Activated T-helper 9 cell treated with anti-CD3 and anti-CD28 coated beads, Interleukin-2, amount 50 U/mL, for 16 hours (primary cell): ENCODE measurements around the gene NXT1.
A peak's percentile ranks its signal among the peaks of the same experiment; 100 is the strongest.
"Not testable (repeated sequence)": the region's sequence is repeated elsewhere in the genome, so short reads cannot be mapped to it uniquely, and the experiment has no call there.

Experiments
- DNase-seq: peaks from one replicate; pipeline ENCODE4 v3.0.0-alpha.2; 2020; ENCODE audit warnings: low read depth

Gene NXT1

DNA sequence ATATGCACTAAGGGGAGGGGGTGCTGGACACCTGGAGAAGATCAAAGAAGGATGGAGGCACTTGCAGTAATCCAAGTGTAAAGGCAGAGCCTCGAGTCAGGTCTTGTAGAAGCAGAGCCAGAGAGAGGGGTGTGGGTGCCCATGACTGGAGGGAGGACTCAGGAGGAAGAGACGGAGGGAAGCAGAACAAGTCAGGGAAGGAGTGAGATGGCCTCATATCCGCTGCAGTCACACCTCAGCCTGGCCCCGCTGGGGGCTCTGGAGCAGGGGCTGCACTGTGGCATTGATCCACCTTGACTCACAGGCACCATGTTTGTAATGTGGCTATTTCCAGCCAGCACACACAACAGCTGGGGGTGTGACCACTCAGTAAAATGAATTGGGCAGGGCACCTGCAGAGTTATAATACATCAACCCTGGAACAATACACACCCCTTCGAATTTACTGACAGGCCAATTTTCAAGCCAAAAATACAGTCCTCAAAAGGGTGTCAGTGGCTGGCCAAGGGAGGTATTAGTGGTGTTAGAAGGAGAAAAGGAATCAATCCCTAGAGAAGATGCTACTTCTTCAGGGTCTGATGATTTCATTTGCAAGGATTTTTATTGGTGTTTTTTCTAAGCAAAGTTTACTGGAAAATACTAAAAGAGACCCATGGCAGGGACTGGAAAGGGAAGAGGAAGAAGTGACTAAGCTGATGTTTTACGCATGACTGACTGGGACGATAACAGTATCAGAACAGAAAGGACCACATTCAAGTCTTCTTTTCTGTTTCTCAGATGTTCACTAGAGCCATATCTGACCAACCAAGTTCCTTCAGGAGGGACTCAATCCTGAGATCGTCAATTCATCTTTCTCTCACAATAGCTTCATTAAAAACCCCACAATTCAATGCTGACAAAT lies 18.9 kb upstream of the NXT1 start:
- no peak for DNase-seq

DNA sequence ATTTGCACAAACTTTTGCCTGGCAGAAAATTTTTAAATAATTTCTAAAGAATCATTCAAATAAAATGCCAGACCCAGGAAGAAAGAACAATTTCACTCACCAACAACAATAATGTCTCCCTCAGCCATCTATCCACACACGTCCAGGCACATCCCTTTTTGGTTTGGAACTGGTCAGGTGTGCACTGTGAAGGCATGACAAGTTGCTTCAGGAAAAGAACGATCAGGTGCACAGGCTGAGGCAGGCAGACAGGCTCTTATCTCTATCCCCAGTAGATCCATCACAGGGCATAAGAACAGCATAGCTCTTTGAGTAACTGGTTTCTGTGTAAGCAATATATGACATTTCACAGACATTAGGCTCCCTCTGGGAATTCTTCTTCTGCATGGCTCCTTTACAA lies 18.1 kb upstream of the NXT1 start:
- DNase-seq: no peak

DNA sequence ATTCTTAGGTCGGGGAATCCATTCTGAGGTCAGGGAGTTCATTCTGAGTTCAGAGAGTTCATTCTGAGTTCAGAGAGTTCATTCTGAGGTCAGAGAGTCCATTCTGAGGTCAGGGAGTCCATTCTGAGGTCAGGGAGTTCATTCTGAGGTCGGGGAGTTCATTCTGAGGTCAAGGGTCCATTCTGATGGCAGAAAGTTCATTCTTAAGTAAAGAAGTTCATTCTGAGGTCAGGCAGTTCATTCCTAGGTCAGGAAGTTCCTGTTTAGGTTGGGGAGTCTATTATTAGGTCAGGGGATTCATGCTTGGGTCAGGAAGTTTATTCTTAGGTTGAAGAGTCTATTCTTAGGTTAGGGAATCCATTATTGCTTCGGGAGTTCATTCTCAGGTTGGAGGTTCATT lies 16.5 kb upstream of the NXT1 start:
- DNase-seq: no peak

DNA sequence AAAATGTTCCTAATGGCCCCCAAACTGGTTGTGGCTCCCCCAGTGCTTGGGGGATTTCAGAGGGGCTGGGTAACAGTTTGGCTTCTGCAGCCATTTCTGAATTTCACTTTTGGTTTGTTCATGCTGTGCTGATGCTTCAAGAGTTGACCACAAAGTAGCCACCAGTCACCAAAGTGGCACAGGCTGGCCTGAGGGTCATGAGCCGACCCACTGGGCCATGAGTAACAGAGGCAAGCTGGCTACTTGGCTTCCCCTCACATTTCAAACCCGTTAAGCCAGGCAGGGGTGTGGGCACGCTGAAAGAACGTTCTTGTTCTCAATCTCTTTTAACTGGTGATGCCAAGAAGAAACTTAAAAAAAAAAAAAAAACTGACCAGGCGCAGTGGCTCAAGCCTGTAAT lies 15.1 kb upstream of the NXT1 start:
- DNase-seq: no peak

DNA sequence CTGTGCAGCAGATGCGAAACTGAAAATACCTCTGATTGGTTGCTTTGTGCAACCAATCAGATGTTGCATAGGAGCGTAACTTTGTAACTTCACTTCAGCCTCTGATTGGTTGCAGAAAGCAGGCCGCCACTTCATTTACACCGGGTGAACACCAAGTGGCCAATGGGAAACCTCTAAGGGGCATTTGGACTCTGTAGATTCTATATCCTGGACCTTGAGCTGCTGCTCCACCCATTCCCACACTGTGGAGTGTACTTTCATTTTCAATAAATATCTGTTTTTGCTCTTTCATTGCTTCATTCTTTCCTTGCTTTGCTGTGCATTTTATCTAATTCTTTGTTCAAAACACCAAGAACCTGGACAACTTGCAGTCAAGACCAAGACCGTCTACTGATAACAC lies 14.1 kb upstream of the NXT1 start:
- no peak for DNase-seq

DNA sequence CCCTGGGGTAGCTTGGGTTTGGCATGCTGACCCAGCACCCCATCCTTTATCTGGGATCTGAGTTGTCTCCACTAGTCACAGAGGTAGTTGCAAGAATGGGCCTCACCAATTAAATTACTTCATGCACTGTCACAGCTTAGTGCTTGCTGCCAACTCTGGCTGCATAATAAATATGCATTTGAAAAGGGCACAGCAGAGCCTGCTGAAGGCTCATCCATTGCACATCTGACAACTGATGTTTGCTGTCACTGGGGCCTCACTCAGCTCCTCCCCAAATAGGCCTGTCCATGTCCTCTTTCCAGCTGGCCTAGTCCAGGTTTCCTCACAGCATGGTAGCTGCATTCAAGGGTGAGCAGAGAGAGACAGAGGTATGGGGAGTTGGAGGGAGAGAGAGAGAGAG lies 13.3 kb upstream of the NXT1 start:
- no peak for DNase-seq

DNA sequence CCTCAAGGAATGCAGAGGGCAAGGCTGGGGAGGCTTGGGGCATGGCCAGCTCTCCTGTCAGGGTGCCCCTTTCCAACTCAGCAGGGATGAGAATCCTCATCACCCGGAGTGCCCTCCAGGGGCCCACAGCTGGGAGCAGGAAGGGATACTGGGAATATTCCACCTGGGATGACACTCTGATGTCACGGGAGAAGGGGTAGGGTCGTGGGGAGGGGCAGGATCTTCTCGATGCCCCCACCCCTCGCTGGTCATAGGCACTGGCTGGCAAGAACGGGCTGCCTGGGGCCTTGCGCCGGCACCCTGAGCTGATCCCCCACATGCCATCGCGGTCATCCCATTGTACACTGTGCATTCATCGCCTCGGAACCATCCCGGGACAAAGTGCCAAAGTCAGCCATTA lies 10.6 kb upstream of the NXT1 start:
- DNase-seq: no peak

DNA sequence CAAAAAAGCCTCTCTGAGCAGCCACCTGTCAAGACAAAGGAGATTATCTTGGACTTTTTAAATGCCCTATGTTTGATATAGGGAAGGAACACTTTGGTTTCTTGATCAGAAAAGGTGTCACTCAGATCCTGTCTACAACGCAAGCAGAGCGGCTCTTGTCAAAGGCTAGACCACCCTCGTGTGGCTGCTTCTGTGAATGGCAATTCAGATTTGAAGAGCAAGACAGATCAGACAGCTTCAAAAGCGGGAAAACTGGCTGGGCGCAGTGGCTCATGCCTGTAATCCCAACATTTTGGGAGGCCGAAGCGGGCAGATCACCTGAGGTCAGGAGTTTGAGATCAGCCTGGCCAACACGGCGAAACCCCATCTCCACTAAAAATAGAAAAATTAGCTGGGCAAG lies 10.1 kb upstream of the NXT1 start:
- DNase-seq: no peak

DNA sequence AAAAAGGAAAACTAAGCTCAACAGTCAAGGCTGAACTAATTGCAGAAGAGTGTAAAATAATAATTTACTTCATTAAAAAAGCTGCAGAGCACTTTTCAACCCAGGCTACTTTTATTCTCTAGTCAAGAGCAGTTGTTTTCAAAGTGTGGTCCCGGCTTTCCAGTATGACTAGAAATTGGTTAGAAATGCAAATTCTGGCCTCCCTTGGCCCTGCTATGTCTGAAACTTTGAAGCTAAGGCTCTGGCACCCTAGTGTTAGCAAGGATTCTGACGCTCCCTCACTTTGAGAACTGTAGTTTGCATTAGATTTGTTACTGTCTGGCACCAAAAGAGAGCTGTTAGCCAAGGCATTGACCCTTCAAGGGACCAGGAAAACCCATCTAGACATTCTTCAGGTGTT lies 9.5 kb upstream of the NXT1 start:
- DNase-seq: no peak

DNA sequence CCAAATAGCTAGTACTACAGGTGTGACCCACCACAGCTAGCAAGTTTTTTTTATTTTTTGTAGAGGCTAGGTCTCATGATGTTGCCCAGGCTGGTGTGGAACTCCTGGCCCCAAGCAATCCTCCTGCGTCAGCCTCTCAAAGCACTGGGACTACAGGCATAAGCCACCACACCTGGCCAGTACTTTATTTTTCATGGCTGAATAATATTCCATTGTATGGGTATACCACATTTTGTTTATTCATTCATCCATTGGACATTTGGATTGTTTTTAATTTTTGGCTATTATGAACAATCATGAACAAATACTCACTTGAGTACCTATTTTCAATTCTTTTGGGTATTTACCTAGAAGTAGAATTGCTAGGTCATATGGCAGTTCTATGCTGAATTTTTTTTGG lies 7.0 kb upstream of the NXT1 start:
- DNase-seq: no peak

DNA sequence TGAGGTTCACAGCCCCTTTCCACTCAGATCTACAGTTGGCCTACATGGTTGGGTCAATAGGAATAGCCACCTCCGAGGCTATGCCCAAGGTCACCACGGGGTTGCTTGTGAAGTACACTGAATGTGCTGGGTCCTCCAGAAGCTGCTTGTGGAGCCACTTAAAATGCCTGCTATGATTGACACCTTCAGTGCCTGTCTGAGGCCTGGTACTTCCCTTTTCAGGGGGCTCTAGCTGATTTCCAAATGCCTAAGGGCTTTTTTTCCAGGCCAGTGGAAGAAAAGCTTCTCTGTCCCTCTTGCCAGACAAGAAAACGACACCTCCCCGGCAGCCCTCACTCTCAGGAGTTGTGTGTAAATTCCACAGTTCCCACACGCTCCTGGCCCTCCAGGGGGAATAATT lies 6.3 kb upstream of the NXT1 start:
- DNase-seq: no peak

DNA sequence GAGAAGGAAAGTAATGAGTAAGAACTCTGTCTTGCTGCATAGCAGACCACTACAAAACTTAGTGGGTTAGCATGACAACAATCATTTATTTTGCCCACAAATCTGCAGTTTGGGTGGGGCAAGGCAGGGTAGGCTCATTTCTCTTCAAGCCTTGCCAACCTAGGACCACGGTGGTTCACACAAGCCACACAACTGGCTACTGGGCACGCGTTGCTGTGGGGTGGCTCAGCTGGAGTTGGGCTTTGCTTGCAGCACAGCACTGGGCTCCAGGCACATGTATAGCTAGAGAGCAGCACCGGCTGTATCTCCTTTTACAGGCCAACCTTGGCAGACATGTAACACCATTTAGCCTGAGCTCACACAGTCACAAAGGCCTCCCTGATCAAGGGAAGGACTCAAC lies 4.6 kb upstream of the NXT1 start:
- no peak for DNase-seq

DNA sequence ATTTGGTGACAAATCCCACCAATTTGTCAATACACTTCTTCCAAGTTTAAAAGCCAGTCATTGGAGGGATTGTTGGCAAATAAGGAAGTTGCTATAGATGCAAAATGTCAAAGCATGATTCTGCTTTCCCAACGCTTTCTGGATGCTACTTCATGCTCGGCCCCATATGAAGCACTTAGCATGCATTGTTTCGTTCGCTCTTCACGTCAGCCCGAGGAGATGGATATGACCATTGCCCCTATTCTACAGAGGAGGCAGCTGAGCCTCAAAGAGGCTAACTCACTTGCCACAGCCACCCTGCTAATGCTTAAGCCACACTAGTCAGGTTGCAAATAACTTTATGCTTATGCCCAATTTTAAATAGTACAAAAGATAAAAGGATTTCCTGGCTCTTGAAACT lies 2.8 kb upstream of the NXT1 start:
- no peak for DNase-seq

DNA sequence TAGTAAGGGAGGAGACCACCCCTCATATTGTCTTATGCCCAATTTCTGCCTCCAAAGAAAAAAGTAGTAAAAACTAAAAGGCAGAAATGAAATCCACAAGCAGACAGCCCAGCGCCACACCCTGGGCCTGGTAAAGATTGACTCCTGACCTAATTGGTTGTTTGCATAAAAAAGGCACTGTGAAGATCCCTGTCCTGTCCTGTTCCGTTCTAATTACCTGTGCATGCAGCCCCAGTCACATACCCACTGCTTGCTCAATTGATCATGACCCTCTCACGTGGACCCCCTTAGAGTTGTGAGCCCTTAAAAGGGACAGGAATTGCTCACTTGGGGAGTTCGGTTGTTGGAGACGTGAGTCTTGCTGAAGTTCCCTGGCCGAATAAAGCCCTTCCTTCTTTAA lies 2.1 kb upstream of the NXT1 start:
- not testable (repeated sequence) for DNase-seq

DNA sequence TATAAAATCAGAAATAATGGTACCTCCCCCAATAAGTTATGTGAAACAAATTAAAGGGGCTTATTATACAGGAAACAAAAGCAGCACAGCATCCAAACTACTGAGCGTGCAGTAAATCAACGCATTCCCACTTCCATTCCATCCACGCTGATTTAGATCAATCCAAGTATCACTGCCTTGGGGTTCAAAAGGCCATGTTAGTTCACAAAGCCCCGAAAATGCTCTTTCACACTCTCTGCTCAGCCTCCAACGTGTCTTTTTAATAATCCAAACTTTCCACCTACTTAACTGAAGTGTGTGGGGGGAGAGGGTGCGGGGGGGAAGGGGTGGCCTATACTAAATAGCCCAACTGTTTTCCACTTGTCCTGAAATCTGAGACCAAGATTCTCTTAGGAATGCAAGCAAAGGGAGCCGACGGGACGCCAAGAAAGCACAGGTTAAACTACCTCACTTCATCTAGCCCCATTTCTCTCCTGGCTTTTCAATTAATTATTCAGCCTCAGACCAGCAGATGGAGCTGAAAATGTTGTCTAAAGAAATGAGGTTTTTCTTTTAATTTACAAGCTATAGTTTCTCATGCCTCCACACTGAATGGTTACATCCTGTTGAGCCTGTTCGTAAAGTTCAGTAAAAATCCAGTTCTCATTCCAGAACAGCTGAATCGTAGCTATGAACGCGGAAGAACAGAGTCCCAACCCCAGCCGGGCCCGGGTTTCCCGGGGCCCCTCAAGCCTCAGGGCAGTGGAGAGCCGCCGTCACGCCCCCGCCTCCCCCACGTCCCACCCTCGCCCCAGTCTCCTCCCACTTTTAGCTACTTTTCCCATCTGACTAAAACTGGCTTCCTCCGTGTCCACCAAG lies 1.0 kb upstream of the NXT1 start:
- DNase-seq: peak; percentile 68

DNA sequence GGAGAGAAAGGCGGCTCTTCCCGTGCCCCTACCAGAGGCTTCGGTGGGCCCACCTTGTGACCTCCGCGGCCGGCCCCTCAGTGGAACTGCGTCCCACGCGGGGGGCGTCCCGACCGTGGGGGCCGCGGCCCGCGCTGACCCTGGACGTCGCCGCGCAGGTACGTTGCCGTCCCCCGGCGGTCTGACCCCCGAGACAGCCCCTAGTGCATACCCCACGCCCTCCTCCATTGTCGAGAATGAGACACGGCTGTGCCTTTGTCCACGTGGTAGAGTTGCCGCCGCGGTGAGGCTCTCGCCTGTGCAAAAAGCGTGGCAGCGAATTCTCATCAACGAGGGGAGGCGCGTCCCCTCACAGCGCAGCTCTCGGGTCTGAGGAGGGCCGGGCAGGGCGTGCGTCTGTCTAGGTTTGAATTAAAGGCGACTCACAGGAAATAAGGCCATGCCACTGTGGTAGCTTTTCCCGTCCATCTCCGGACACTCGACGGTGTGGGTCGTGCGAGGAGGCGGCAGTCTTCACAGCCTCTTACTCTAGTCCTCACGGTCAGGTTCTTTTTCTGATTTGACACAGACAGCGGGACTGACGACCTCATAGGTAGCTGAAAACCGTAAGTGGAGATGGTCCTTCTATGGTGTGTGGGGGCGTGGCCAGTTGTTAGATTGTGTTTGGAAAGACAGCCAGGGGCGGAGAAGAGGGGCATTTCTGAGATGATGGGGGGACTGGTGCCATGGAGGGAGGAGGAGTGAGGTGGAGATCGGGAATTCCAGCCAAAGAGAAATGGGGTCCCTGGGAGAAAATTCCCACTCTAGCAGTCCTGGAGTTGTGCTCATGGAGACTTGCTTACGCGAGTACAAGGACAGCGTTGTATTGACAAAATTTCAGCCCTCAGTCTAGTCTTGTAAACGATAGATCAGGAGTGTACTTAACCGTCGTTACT lies 580 bp downstream of the NXT1 start:
- peak; percentile 45 for DNase-seq

DNA sequence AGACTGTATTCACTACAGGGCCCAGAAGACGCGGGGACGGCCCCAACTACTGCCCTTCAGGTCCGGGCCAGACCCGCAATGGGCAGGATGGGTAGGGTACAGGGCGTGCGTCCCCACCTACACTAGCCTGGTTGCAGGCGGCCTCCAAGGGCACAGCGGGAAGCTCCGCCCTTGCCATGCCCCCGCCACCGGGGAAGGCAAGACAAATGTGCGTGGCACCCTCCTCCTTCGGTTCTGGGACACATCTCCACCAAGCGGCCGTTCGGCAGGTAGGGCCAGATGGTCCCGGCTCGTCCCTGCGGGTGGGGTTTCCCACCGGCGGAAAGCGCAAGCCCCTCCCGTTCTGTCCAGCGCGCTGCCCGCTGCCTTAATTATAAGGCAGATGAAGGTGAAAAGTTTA lies 5.6 kb downstream of the NXT1 start:
- no peak for DNase-seq

DNA sequence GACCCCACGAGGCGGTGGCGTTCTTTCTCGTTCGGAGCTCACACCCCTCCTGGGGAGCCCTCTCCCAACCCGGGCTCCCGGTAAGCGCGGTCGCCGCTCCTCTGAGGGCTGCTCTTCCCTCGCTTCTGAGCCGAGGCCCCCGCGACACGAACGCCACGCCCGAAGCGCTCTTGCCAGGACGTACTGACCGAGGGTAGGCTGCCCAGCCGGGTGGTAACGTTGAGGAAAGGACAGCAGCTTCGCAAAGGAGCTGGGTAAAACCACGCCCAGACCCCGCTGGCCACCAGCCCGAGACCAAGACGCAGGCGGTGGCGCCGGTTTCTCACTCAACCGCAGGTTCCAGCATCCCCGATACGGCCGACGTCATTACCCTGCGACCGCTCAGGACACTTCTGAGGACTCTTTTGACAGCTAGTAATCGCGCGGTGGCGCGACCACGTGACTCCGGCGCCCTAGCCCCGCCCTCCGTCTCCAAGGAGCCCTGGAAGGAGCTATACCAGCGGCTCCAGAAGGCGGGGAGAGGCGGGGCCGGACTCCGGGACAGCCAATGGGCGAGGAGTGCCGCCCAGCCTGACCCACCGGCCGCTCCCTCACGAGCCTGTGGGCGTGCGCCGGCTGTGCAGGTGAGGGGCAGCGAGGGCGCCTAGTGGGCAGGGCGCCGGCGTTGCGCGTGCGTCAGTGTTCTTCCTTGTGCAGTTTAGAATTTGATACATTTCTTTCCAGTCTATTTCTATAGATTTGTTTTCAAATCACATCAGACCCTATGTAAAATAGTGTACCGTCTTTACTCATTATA lies 7.4 kb downstream of the NXT1 start:
- peak; percentile 100 for DNase-seq

DNA sequence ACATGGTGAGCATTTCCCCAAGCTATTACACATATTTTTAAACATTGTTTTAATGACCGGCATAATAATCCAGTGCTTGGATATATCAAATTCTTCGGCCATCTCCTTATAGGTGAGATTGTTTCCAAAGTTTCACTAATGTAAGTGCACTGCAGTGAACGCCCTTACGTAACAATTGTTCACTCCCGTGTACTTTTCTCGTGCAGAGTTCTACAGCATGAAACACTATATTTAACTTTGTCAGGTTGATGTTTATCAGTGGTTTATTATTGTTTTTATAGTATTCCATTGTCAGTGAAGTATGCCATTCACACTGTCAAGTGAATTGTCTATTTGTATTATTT lies 7.9 kb downstream of the NXT1 start:
- DNase-seq: no peak

DNA sequence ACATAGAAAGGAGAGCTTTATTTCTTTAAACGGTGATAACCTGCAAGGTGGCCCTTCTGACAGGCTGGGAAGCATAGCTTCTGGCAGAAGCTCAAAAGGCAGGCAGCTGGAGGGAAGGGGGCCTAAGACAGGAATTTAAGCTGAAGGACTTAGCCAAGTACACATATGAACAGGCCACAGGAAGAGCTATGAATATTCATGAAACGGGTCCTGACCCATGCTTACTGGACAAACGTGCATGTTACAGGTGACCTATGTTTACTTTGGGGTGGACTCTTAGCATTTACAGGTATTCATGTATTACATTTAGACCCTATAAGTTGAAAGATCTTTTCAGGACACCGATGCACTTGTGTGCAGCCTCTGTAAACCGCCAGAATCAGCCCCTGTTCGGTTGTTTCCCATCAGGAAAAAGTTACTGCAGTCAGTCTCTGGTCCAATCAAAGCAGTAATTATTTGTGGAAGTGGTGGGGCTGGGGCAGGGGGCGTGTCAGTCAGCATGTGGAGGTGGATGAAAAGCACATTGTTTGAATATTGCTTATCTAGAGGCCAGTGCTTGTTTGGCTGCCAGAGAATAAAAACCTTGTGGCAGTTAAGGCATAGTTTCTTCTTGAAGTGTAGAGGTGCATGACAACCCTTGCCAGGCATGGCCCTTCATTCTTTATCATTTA lies 8.5 kb downstream of the NXT1 start:
- no peak for DNase-seq

DNA sequence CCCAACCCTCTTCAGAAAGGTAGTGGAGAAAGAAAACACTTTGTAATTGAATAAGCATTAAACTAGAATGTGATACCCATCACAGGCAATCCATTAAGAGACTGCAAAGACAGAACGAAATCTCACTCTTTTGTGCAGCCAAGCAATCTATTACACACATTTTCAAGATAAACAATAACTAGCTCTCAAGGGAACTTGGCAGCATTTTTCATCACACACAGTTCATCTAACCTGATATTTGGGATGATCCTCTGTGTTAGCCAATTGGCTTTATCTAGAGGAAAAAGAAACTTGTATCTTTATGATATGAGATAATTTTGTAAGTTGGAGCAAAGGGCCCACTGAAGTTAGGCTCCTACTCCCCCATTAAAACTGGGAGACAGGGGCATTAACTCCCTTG lies 9.9 kb downstream of the NXT1 start:
- no peak for DNase-seq
